NCI-H2029 (cell line): ENCODE results near the gene PDLIM5.

Source experiments
- DNase-seq: peaks from one replicate; lab custom pipeline; 2025; lab: John Stamatoyannopoulos, UW

The PDLIM5 gene

DNA sequence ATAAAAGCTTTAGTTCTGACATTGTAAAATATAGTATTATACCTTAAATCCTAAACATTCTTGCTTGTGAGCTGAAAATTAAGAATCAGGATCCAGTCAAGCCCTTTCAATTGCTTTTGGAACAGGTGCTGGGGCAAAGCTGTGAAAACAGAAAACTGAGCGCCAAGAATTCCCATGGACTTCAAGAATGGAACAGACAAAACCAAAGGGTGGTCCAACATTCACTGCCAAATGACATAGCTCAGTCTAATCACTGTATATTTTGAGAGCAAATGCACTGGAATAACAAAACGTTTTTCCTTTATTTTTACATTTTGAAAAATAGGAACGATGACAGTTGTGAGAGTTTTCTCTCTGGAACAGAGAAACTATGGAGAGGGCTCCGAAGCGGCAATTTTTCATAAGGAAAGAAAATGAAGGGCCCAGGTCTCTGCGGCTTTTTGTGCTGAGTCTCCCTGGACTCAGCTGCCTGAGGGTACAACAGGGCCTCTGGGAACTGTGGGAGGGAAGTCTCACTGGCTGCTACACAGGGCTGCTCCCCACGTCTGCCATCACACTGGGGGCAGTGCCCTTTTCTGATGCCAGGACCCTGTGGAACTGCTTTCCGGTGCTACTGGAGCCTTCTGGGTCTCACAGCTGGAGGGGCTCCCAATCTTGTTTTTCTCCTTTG lies 250.0 kb downstream of the PDLIM5 start:
- no peak for DNase-seq

DNA sequence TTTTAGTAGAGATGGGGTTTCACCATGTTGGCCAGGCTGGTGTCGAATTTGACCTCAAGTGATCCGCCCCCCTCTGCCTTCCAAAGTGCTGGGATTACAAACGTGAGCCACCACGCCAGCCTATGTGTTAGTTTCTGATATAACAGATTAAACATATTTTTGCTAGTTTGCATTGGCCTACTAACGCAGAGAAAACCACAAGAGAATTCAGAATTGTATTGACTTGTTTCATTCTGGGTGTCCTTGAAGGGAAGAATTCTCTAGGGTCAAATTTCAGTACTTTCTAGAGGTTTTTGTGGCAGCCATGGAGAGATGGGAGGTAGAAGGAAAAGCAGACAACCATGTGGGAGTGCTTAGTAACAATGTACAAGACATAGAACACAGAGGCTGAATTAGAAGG lies 259.9 kb downstream of the PDLIM5 start:
- DNase-seq, result no peak

DNA sequence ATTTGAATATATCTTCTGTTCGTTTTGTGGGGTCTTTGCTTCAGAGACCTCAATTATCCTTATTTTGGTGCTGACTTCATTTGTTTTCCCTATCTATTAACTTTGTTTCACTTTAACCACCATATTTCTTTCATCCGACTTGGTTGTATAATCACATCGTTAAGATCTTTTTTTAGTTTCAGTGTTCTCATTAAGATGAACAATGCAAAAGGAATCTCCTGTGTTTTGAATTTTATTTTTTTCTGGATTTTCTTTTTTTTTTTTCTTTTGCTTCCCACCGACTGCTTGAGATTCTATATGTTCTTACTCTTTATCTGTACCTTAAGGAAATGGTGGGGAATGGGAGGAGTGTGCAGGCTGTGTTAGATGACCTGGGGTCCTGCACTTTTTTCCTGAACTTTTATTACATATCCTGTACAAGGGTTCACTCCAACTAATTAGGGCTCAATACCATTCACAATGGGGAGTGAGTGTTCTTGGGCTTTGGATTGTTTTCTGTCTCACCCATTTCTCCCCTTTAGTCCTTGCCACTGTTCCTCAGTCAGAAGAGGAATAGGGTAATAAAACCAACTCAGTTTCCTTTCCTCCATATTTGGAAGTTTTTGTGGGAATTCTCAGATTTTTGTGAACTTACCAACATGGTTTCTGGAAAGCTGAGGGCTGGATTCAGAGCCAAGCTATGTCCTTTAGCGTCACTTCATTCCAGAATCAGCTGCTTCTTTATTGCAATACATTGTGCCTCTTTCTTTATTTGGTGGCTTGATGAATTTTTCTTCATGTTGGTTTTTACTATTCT lies 262.8 kb downstream of the PDLIM5 start:
- DNase-seq, result no peak

DNA sequence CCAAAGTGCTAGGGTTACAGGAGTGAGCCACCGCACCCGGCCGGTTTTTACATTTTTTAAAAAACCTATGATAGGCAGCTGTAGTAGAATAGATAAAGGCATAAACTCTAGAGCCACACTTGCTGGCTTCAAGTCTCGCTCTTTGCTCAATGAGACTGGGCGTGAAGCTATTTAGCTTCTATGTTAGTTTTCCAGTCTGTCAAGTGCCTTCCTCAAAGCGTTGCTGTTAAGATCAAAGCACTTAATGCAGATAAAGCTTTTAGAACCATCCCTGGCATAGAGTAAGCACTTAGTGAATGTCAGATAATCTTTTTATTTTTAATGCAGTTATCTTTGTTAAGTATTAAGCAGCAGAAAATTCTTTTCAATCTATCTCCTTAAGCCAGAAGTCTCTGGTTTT lies 264.0 kb downstream of the PDLIM5 start:
- DNase-seq, result no peak
